H1 (cell line): ENCODE data around the gene IL18RAP. TPM values are rescaled to one million over a fixed set of nuclear protein-coding genes. Genes with fewer than 3 reads are reported as not detected.

Source experiments
- CTCF ChIA-PET: fragments of 300-600 bp; sonication (Branson Sonifier 250); formaldehyde crosslinking; loops from one replicate; lab custom pipeline; 2021; ENCODE audit not compliant: partially characterized antibody; lab: Charles Lee
- POLR2A ChIA-PET: fragments of 300-600 bp; sonication (Branson Sonifier 250); formaldehyde crosslinking; loops from one replicate; lab custom pipeline; 2021; ENCODE audit warnings: inconsistent platforms; ENCODE audit not compliant: partially characterized antibody; lab: Charles Lee
- DNase-seq, 2 experiments: peaks; one replicate each; pipeline versions ENCODE4 v3.0.0 to v3.0.0-alpha.2; 2010 to 2022; ENCODE audit warnings: low spot score in 2 of 2, low read depth in 1 of 2, mixed read lengths in 1 of 2
- FAIRE-seq: peaks from 2 replicates; lab custom pipeline; 2011; peaks lifted over from hg19 to GRCh38; lab: Jason Lieb, UNC
- H2AFZ ChIP-seq: 2 replicates; pipeline ENCODE4 v1.8.1; 2012; ENCODE audit warnings: low read length, inconsistent platforms
- H2AK5ac ChIP-seq: 2 replicates; pipeline ENCODE4 v1.6.1; 2013; ENCODE audit warnings: low read depth, low read length
- H2BK120ac ChIP-seq: replicated peaks from 2 replicates; pipeline ENCODE3; 2013; ENCODE audit warnings: low read depth, low read length, inconsistent platforms
- H2BK12ac ChIP-seq: 2 replicates; pipeline ENCODE4 v1.6.1; 2013; ENCODE audit warnings: low read depth, low read length
- H2BK15ac ChIP-seq: 2 replicates; pipeline ENCODE4 v1.6.1; 2013; ENCODE audit warnings: low read length
- H2BK20ac ChIP-seq: 2 replicates; pipeline ENCODE4 v1.6.1; 2013; ENCODE audit warnings: low read length
- H2BK5ac ChIP-seq: 2 replicates; pipeline ENCODE4 v1.6.1; 2013; ENCODE audit warnings: low read depth, low read length
- H3K14ac ChIP-seq: 2 replicates; pipeline ENCODE4 v1.6.1; 2013; ENCODE audit warnings: inconsistent platforms; ENCODE audit not compliant: insufficient read length
- H3K18ac ChIP-seq: 2 replicates; pipeline ENCODE4 v1.6.1; 2013; ENCODE audit warnings: low read length; ENCODE audit errors: extremely low read depth
- H3K23ac ChIP-seq: 2 replicates; pipeline ENCODE4 v1.6.1; 2013; ENCODE audit warnings: inconsistent platforms; ENCODE audit not compliant: insufficient read length
- H3K23me2 ChIP-seq: 2 replicates; pipeline ENCODE4 v1.6.1; 2013; ENCODE audit warnings: low read depth, low read length
- H3K27ac ChIP-seq: 2 replicates; pipeline ENCODE4 v1.6.1; 2011; ENCODE audit warnings: low read depth, low read length, inconsistent platforms
- H3K27me3 ChIP-seq, 4 experiments: replicated peaks in 1 of 4; 1 replicate in 1 of 4; 2 replicates in 3 of 4; pipeline versions ENCODE4 v1.6.1 to v1.8.1; 2011 to 2013; ENCODE audit warnings: low read length in 3 of 4, mild to moderate bottlenecking in 3 of 4, inconsistent platforms in 2 of 4, mixed read lengths in 2 of 4, moderate library complexity in 1 of 4; ENCODE audit not compliant: control insufficient read depth in 3 of 4, insufficient read depth in 3 of 4; ENCODE audit errors: extremely low read depth in 1 of 4
- H3K36me3 ChIP-seq, 4 experiments: 2 replicates each; pipeline versions ENCODE4 v1.6.1 to v1.8.1; 2011 to 2013; ENCODE audit warnings: mild to moderate bottlenecking in 4 of 4, low read length in 3 of 4, moderate library complexity in 2 of 4, control low read depth in 1 of 4, inconsistent platforms in 1 of 4; ENCODE audit not compliant: insufficient read depth in 4 of 4, control insufficient read depth in 2 of 4
- H3K4ac ChIP-seq: replicated peaks from 2 replicates; pipeline ENCODE3; 2013; ENCODE audit warnings: low read length, low read depth, mixed read lengths, inconsistent platforms; ENCODE audit not compliant: insufficient read length
- H3K4me1 ChIP-seq, 4 experiments: replicated peaks in 1 of 4; 1 replicate in 1 of 4; 2 replicates in 3 of 4; pipeline versions ENCODE4 v1.6.1 to v1.8.1; 2011 to 2013; ENCODE audit warnings: low read length in 3 of 4, inconsistent platforms in 2 of 4, mixed read lengths in 1 of 4; ENCODE audit not compliant: insufficient read depth in 4 of 4, control insufficient read depth in 3 of 4
- H3K4me2 ChIP-seq, 2 experiments: 2 replicates each; pipeline versions ENCODE4 v1.6.1 to v1.8.1; 2011 to 2013; ENCODE audit warnings: low read depth in 2 of 2, low read length in 2 of 2, control low read depth in 1 of 2, inconsistent platforms in 1 of 2, mild to moderate bottlenecking in 1 of 2; ENCODE audit not compliant: insufficient read depth in 1 of 2
- H3K4me3 ChIP-seq, 4 experiments: fragments of 200-600, 300-600 bp in 1 of 4; sonication (generic), shearing (Covaris generic), sonication (Bioruptor Twin) in 1 of 4; 2 replicates each; pipeline versions ENCODE4 v1.5.1 to v1.8.1; 2011 to 2016; ENCODE audit warnings: low read length in 4 of 4, low read depth in 3 of 4, control low read depth in 2 of 4, inconsistent platforms in 2 of 4, mild to moderate bottlenecking in 2 of 4, mixed read lengths in 1 of 4, moderate library complexity in 1 of 4; ENCODE audit not compliant: insufficient read depth in 2 of 4; ENCODE audit errors: extremely low read depth in 1 of 4
- H3K56ac ChIP-seq: replicated peaks from 2 replicates; pipeline ENCODE3; 2013; ENCODE audit warnings: low read depth, mild to moderate bottlenecking, mixed read lengths, low read length, inconsistent platforms; ENCODE audit not compliant: insufficient read length
- H3K79me1 ChIP-seq: 2 replicates; pipeline ENCODE4 v1.6.1; 2013; ENCODE audit warnings: low read depth, low read length, control low read depth
- H3K79me2 ChIP-seq, 2 experiments: 2 replicates each; pipeline versions ENCODE4 v1.6.1 to v1.8.1; 2012 to 2013; ENCODE audit warnings: low read length in 2 of 2, mild to moderate bottlenecking in 2 of 2, inconsistent platforms in 1 of 2; ENCODE audit not compliant: insufficient read depth in 2 of 2, control insufficient read depth in 1 of 2
- H3K9ac ChIP-seq, 4 experiments: replicated peaks in 1 of 4; 1 replicate in 1 of 4; 2 replicates in 3 of 4; pipeline versions ENCODE4 v1.6.1 to v1.8.1; 2011 to 2013; ENCODE audit warnings: low read depth in 3 of 4, low read length in 3 of 4, control low read depth in 2 of 4, mild to moderate bottlenecking in 2 of 4, moderate library complexity in 2 of 4, inconsistent platforms in 1 of 4; ENCODE audit errors: extremely low read depth in 1 of 4
- H3K9me3 ChIP-seq, 2 experiments: 2 replicates each; pipeline versions ENCODE4 v1.6.1 to v1.8.1; 2012 to 2013; ENCODE audit warnings: mild to moderate bottlenecking in 2 of 2, moderate library complexity in 2 of 2, control low read depth in 1 of 2, inconsistent platforms in 1 of 2, low read depth in 1 of 2, low read length in 1 of 2, mixed read lengths in 1 of 2; ENCODE audit not compliant: insufficient read depth in 2 of 2
- H4K20me1 ChIP-seq, 2 experiments: replicated peaks in 1 of 2; 2 replicates each; pipeline versions ENCODE3 to v1.8.1; 2011 to 2013; ENCODE audit warnings: inconsistent platforms in 2 of 2, low read length in 2 of 2, mild to moderate bottlenecking in 1 of 2; ENCODE audit not compliant: insufficient read depth in 2 of 2, control insufficient read depth in 1 of 2
- H4K5ac ChIP-seq: 2 replicates; pipeline ENCODE4 v1.6.1; 2013; ENCODE audit warnings: low read length, low read depth, mixed read lengths, inconsistent platforms; ENCODE audit not compliant: insufficient read length
- H4K8ac ChIP-seq: 2 replicates; pipeline ENCODE4 v1.8.0; 2013; ENCODE audit warnings: mild to moderate bottlenecking, moderate library complexity, low read length, inconsistent platforms; ENCODE audit not compliant: insufficient read depth; ENCODE audit errors: extremely low read depth
- H4K91ac ChIP-seq: replicated peaks from 2 replicates; pipeline ENCODE3; 2013; ENCODE audit warnings: low read length, mixed read lengths, inconsistent platforms; ENCODE audit not compliant: insufficient read length
- ATF3 ChIP-seq: IDR thresholded peaks from 2 replicates; pipeline ENCODE4 v1.6.1; 2011; ENCODE audit warnings: low read depth, mild to moderate bottlenecking, low read length; ENCODE audit not compliant: insufficient read depth
- HDAC2 ChIP-seq, 2 experiments: fragments of 300-600 bp in 1 of 2; sonication (generic) in 1 of 2; IDR thresholded peaks; 2 replicates each; pipeline ENCODE4 v1.6.1; 2011 to 2012; ENCODE audit warnings: low read depth in 2 of 2, low read length in 2 of 2, mild to moderate bottlenecking in 2 of 2, moderate library complexity in 2 of 2, borderline replicate concordance in 1 of 2, inconsistent platforms in 1 of 2
- RFX5 ChIP-seq: IDR thresholded peaks from 2 replicates; pipeline ENCODE4 v1.6.1; 2011; ENCODE audit warnings: low read depth, low read length, improper control_type of control experiment, borderline replicate concordance
- RNF2 ChIP-seq: fragments of 200-900, 300-1000 bp; sonication (generic); IDR thresholded peaks from 2 replicates; pipeline ENCODE4 v1.7.1; 2016; ENCODE audit warnings: borderline replicate concordance, low read depth, mild to moderate bottlenecking, antibody characterized with exemption, low read length; ENCODE audit not compliant: poor library complexity, severe bottlenecking; ENCODE audit errors: missing control alignments
- SAP30 ChIP-seq: fragments of 300-600 bp; sonication (generic); IDR thresholded peaks from 2 replicates; pipeline ENCODE4 v1.7.1; 2012; ENCODE audit warnings: low read length, moderate library complexity, mild to moderate bottlenecking, inconsistent platforms; ENCODE audit not compliant: insufficient read depth, insufficient replicate concordance
- SP1 ChIP-seq: IDR thresholded peaks from 2 replicates; pipeline ENCODE4 v1.6.1; 2011; ENCODE audit warnings: low read depth, low read length
- SP2 ChIP-seq: IDR thresholded peaks from 2 replicates; pipeline ENCODE4 v1.6.1; 2012; ENCODE audit warnings: mild to moderate bottlenecking, low read length, inconsistent platforms
- SUZ12 ChIP-seq: fragments of 200-600 bp; sonication (generic); IDR thresholded peaks from 2 replicates; pipeline ENCODE4 v1.6.1; 2012; ENCODE audit warnings: mild to moderate bottlenecking, inconsistent platforms, low read length, moderate library complexity, mixed read lengths
- TAF1 ChIP-seq: IDR thresholded peaks from 2 replicates; pipeline ENCODE4 v1.6.1; 2011; ENCODE audit warnings: mild to moderate bottlenecking, low read depth, low read length
- TCF12 ChIP-seq: IDR thresholded peaks from 2 replicates; pipeline ENCODE4 v1.6.1; 2011; ENCODE audit warnings: low read depth, mild to moderate bottlenecking, low read length
- TEAD4 ChIP-seq: IDR thresholded peaks from 2 replicates; pipeline ENCODE4 v1.6.1; 2012; ENCODE audit warnings: low read depth, low read length, inconsistent platforms, mixed read lengths
- WGBS, 2 experiments: shearing (Covaris generic) in 1 of 2; methylation state at CpG; one replicate each; pipeline versions ENCODE4 v1.1.6 to v1.1.7; 2013 to 2015; ENCODE audit warnings: low lambda C conversion rate in 2 of 2, mixed read lengths in 2 of 2, inconsistent platforms in 1 of 2, low coverage in 1 of 2, missing lambda C conversion rate in 1 of 2; ENCODE audit not compliant: insufficient replicate concordance in 2 of 2, insufficient coverage in 1 of 2, insufficient read length in 1 of 2; ENCODE audit errors: extremely low coverage in 1 of 2, missing lambda C conversion rate in 1 of 2; 5-methylcytosine and 5-hydroxymethylcytosine counted together
- polyA plus RNA-seq, 7 experiments: library from polyadenylated mRNA; depleted of rRNA in 3 of 7; stranded (reverse) in 5 of 7; unstranded in 2 of 7; fragments of >200 nt in 5 of 7; fragments of 200-250 nt in 2 of 7; gene quantifications; 1 replicate in 5 of 7; 2 replicates in 1 of 7; 4 replicates in 1 of 7; pipeline versions ENCODE4 v1.2.1 to v1.2.3, GENCODE V29; 2011 to 2013; ENCODE audit warnings: missing spikeins in 2 of 7, mixed read lengths in 2 of 7
- total RNA-seq: library from RNA; stranded (reverse); fragmentation: NEBNext Ultra II Directional; extraction: Animal tissue kit (Norgen Biotek cat#: 25700); gene quantifications from 2 replicates; pipeline ENCODE4 v1.2.1, GENCODE V29; 2021

The IL18RAP gene
- total and polyA plus RNA-seq, 2 of the 8 experiments (the other 6 are each of a cell fraction or from before 2014, with no cell fraction given): not detected

GRCh38 chr2:102455061-102455670 lies 32.2 kb downstream of the IL18RAP start:
- Histone ChIP-seq H3K23me2 (no peaks in the 10 kb centered on the region), H3K23ac (no peak overlapping the region), H3K79me2 (no peaks in the 10 kb centered on the region), H3K79me1 (no peaks in the 10 kb centered on the region), H2AK5ac (no peak overlapping the region), H3K9ac (no peak overlapping the region), H2AFZ (no peak overlapping the region), H2BK20ac (no peak overlapping the region), H3K18ac (no peak overlapping the region), H3K27ac (no peak overlapping the region), H3K9me3 (no peaks in the 10 kb centered on the region), H3K27me3 (no peaks in the 10 kb centered on the region), H2BK12ac (no peak overlapping the region), H3K36me3 (no peaks in the 10 kb centered on the region), H2BK15ac (no peak overlapping the region), H4K20me1 (no peaks in the 10 kb centered on the region), H3K56ac (no peak overlapping the region), H3K4me1 (no peaks in the 10 kb centered on the region), H2BK5ac (no peak overlapping the region), H4K91ac (no peak overlapping the region), H2BK120ac (no peak overlapping the region), H3K14ac (no peak overlapping the region), H4K5ac (no peak overlapping the region)
- ChIA-PET POLR2A (no interaction called here), CTCF (interaction anchor here (0.7 to 3.5 kb wide), 3 partner anchors 11 to 219 kb away, joined by 3 to 11 read pairs (median 3); no protein-coding TSS in a partner anchor)
- DNase-seq: no peak
- no peak for FAIRE-seq
- WGBS, 2 experiments: 93% methylated on average over 2 of the region's 2 CpGs; no CpG with 5 or more reads in 1 of the 2 experiments
- no peak for TF ChIP-seq TEAD4
- TF ChIP-seq RFX5: no peak
- TF ChIP-seq HDAC2 (IDR thresholded peaks at IDR 0.05; ENCODE audit: borderline replicate concordance in 1 of 2, low read depth in 2 of 2, low read length in 2 of 2): no peak
- TF ChIP-seq TAF1: no peak
- no peak for TF ChIP-seq SP1
- TF ChIP-seq SP2: no peak
- TF ChIP-seq TCF12: no peak
- no peak for TF ChIP-seq RNF2
- TF ChIP-seq SAP30: no peak
- no peak for TF ChIP-seq SUZ12
- TF ChIP-seq ATF3: no peak
- TF ChIP-seq, all 59 proteins: peak for 0
- Histone ChIP-seq H3K4ac (no peak overlapping the region), H4K8ac (no peak overlapping the region), H3K4me3 (no peak overlapping the region), H3K4me2 (no peak overlapping the region)
